ENCODE data around the gene IFFO2.

The IFFO2 gene

DNA sequence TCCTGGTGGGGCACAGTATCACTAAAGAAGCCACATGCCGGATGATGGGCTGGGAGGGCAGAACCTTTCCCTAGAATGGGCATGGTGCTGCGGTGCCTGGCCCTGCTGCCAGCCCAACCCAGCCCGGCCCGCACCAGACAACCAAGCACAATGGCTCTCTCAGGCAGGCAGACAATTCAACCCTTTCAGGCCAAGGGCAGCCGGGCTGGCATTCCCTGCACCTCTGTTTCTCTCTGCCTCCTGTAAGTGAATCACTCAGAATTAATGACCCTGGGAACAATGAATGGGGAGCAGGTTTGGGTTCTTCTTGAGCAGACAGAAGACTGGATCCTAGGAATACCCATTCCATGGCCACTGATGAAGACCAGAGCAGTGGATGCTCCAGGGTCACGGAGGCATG, 41.0 kb upstream of the IFFO2 start:
- Histone ChIP-seq H3F3A (ENCODE audit: insufficient read depth, low read length) (no peaks in the 10 kb centered on the region), H3K27ac (ENCODE audit: low read depth, low read length, poor library complexity, severe bottlenecking) (no peak overlapping the region), H2AFZ (ENCODE audit: low read length) (no peak overlapping the region), H3K36me3 (ENCODE audit: insufficient read depth, low read length) (no peaks in the 10 kb centered on the region), H3K27me3 (ENCODE audit: insufficient read depth, low read length) (no peaks in the 10 kb centered on the region), H4K20me1 (ENCODE audit: insufficient read depth, low read length) (no peaks in the 10 kb centered on the region), H3K79me2 (ENCODE audit: insufficient read depth, low read length) (no peaks in the 10 kb centered on the region), H3K9me2 (ENCODE audit: low read depth, low read length) (no peaks in the 10 kb centered on the region), H3K4me3 (ENCODE audit: low read depth, low read length, poor library complexity, severe bottlenecking) (no peak overlapping the region), H3K9ac (ENCODE audit: low read length) (no peak overlapping the region), H3K4me1 (ENCODE audit: insufficient read depth, low read length, severe bottlenecking) (no peaks in the 10 kb centered on the region), H3K4me2 (ENCODE audit: low read length) (no peak overlapping the region), H3K9me3 (ENCODE audit: low read length) (0 out of 2 replicates have a peak, but pooled peaks cover 5% of the 10 kb centered on the region)
- TF ChIP-seq CTCF (IDR thresholded peaks at IDR 0.05; ENCODE audit: low read length), result no peak
- no peak for TF ChIP-seq EZH2 (IDR thresholded peaks at IDR 0.05; ENCODE audit: borderline replicate concordance, low read length)

- no peaks in the 10 kb centered on the region for H3K9me2 ChIP-seq (ENCODE audit: low read depth, low read length)
- peaks cover 3% of the 10 kb centered on the region; the same call in 1 of the 2 replicates for H3K27me3 ChIP-seq (ENCODE audit: insufficient read depth, low read length)
- no peak overlapping the region for H2AFZ ChIP-seq (ENCODE audit: low read length)
- no peaks in the 10 kb centered on the region for H3K36me3 ChIP-seq (ENCODE audit: insufficient read depth, low read length)
- no peaks in the 10 kb centered on the region for H4K20me1 ChIP-seq (ENCODE audit: insufficient read depth, low read length)
- H3K27ac ChIP-seq (ENCODE audit: low read depth, low read length, poor library complexity, severe bottlenecking), result no peak overlapping the region
- no peak overlapping the region for H3K9ac ChIP-seq (ENCODE audit: low read length)
- no peak overlapping the region for H3K4me3 ChIP-seq (ENCODE audit: low read depth, low read length, poor library complexity, severe bottlenecking)
- TF ChIP-seq CTCF (IDR thresholded peaks at IDR 0.05; ENCODE audit: low read length), result no peak
- H3K4me1 ChIP-seq (ENCODE audit: insufficient read depth, low read length, severe bottlenecking), result no peaks in the 10 kb centered on the region
- 0 out of 2 replicates have a peak, but pooled peaks cover 5% of the 10 kb centered on the region for H3K9me3 ChIP-seq (ENCODE audit: low read length)
- no peaks in the 10 kb centered on the region for H3F3A ChIP-seq (ENCODE audit: insufficient read depth, low read length)
- H3K4me2 ChIP-seq (ENCODE audit: low read length), result no peak overlapping the region
- H3K79me2 ChIP-seq (ENCODE audit: insufficient read depth, low read length), result no peaks in the 10 kb centered on the region
Observed at GRCh38 chr1:18996548-18997177, 40.2 kb upstream of the IFFO2 start.

DNA sequence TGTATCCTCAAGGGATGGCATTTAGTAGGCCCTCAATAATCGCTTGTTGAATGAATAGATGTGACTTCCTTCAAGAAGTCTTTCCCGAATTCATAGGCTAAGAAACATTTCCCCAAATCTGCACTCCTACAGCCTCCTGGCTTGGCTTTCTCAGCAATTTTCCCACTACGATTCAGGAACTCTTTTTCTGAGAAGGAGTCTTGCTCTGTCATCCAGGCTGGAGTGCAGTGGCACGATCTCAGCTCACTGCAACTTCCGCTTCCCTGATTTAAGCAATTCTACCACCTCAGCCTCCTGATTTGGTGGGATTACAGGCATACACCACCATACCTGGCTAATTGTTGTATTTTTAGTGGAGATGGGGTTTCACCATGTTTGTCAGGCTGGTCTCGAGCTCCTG, 37.9 kb upstream of the IFFO2 start:
- H3K4me1 ChIP-seq (ENCODE audit: insufficient read depth, low read length, severe bottlenecking), result no peaks in the 10 kb centered on the region
- H3K79me2 ChIP-seq (ENCODE audit: insufficient read depth, low read length), result no peaks in the 10 kb centered on the region
- no peaks in the 10 kb centered on the region for H3K36me3 ChIP-seq (ENCODE audit: insufficient read depth, low read length)
- H3K27me3 ChIP-seq (ENCODE audit: insufficient read depth, low read length), result peaks cover 5% of the 10 kb centered on the region; the same call in 1 of the 2 replicates
- H3K27ac ChIP-seq (ENCODE audit: low read depth, low read length, poor library complexity, severe bottlenecking), result no peak overlapping the region
- no peak overlapping the region for H3K4me3 ChIP-seq (ENCODE audit: low read depth, low read length, poor library complexity, severe bottlenecking)
- no peaks in the 10 kb centered on the region for H3K9me3 ChIP-seq (ENCODE audit: low read length)
- no peak overlapping the region for H3K9ac ChIP-seq (ENCODE audit: low read length)
- no peak for TF ChIP-seq EZH2 (IDR thresholded peaks at IDR 0.05; ENCODE audit: borderline replicate concordance, low read length)
- no peak for TF ChIP-seq CTCF (IDR thresholded peaks at IDR 0.05; ENCODE audit: low read length)
- H2AFZ ChIP-seq (ENCODE audit: low read length), result no peak overlapping the region
- no peaks in the 10 kb centered on the region for H4K20me1 ChIP-seq (ENCODE audit: insufficient read depth, low read length)
- no peaks in the 10 kb centered on the region for H3K9me2 ChIP-seq (ENCODE audit: low read depth, low read length)
- no peaks in the 10 kb centered on the region for H3F3A ChIP-seq (ENCODE audit: insufficient read depth, low read length)
- H3K4me2 ChIP-seq (ENCODE audit: low read length), result no peak overlapping the region

Data from OCI-LY1 (cell line).